ENCODE measurements around the gene ANKRD30A.
"Not testable (repeated sequence)": the region's sequence is repeated elsewhere in the genome, so short reads cannot be mapped to it uniquely, and the experiment has no call there.

Gene ANKRD30A, protein sequence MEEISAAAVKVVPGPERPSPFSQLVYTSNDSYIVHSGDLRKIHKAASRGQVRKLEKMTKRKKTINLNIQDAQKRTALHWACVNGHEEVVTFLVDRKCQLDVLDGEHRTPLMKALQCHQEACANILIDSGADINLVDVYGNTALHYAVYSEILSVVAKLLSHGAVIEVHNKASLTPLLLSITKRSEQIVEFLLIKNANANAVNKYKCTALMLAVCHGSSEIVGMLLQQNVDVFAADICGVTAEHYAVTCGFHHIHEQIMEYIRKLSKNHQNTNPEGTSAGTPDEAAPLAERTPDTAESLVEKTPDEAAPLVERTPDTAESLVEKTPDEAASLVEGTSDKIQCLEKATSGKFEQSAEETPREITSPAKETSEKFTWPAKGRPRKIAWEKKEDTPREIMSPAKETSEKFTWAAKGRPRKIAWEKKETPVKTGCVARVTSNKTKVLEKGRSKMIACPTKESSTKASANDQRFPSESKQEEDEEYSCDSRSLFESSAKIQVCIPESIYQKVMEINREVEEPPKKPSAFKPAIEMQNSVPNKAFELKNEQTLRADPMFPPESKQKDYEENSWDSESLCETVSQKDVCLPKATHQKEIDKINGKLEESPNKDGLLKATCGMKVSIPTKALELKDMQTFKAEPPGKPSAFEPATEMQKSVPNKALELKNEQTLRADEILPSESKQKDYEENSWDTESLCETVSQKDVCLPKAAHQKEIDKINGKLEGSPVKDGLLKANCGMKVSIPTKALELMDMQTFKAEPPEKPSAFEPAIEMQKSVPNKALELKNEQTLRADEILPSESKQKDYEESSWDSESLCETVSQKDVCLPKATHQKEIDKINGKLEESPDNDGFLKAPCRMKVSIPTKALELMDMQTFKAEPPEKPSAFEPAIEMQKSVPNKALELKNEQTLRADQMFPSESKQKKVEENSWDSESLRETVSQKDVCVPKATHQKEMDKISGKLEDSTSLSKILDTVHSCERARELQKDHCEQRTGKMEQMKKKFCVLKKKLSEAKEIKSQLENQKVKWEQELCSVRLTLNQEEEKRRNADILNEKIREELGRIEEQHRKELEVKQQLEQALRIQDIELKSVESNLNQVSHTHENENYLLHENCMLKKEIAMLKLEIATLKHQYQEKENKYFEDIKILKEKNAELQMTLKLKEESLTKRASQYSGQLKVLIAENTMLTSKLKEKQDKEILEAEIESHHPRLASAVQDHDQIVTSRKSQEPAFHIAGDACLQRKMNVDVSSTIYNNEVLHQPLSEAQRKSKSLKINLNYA (N-terminal part only)

DNA sequence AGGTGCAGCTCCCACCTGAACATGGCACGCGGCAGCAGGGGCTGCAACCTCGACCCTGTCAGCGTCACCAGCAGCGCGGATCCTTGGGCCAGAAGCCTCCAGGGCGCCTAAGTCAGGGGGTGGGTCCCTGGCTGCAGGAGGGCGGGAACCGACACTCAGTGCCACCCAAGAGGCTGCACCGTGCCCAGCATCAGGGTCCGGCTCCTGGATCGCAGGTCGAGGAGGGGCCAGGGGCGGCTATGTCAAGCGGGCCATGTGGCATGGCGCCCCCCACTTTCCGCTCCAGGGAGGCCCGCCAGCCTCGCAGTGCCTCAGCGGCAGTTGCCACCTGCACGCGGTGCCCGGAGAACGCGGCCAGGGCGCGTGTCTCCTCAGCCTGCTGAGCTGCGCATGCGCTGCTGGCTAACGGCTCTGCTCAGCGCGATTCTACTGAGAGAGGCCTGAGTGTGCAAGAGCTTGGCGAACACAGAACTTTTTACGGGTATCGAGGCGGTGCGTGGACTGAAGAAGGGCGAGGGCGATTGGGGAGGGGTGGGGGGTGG lies at the start of gene ANKRD30A:
ANKRD30A (plus strand) TSS at position 408 of the 542 bp plus-strand sequence. CDS start 190 bp downstream, outside the sequence.
- H3K9ac ChIP-seq (ENCODE audit: low read length), result no peak within 1 kb of the TSS
- H3K27me3 ChIP-seq (ENCODE audit: control insufficient read depth, insufficient read depth, low read length), result no peaks in the 10 kb centered on the region
- H3K36me3 ChIP-seq (ENCODE audit: control insufficient read depth, insufficient read depth, low read length), result no peaks in the 10 kb centered on the region
- no peak within 1 kb of the TSS for H3K4me3 ChIP-seq (ENCODE audit: low read length)
- H3K9me3 ChIP-seq (ENCODE audit: control insufficient read depth, low read length), result no peaks in the 10 kb centered on the region
- H3K4me1 ChIP-seq (ENCODE audit: control insufficient read depth, insufficient read depth, low read length), result no peaks in the 10 kb centered on the region

DNA sequence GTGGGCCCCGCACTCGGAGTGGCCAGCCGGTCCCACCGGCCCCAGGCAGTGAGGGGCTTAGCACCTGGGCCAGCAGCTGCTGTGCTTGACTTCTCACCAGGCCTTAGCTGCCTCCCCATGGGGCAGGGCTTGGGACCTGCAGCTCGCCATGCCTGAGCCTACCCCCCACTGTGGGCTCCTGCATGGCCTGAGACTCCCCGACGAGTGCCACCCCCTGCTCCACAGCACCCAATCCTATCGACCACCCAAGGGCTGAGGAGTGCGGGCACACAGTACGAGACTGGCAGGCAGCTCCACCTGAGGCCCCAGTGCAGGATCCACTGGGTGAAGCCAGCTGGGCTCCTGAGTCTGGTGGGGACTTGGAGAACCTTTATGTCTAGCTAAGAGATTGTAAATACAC lies 49.3 kb upstream of the ANKRD30A start:
- H3K9me3 ChIP-seq (ENCODE audit: control insufficient read depth, low read length); H3K4me1 ChIP-seq (ENCODE audit: control insufficient read depth, insufficient read depth, low read length); H3K4me3 ChIP-seq (ENCODE audit: low read length); H3K27me3 ChIP-seq (ENCODE audit: control insufficient read depth, insufficient read depth, low read length); H3K36me3 ChIP-seq (ENCODE audit: control insufficient read depth, insufficient read depth, low read length); H3K9ac ChIP-seq (ENCODE audit: low read length): not testable (repeated sequence)

DNA sequence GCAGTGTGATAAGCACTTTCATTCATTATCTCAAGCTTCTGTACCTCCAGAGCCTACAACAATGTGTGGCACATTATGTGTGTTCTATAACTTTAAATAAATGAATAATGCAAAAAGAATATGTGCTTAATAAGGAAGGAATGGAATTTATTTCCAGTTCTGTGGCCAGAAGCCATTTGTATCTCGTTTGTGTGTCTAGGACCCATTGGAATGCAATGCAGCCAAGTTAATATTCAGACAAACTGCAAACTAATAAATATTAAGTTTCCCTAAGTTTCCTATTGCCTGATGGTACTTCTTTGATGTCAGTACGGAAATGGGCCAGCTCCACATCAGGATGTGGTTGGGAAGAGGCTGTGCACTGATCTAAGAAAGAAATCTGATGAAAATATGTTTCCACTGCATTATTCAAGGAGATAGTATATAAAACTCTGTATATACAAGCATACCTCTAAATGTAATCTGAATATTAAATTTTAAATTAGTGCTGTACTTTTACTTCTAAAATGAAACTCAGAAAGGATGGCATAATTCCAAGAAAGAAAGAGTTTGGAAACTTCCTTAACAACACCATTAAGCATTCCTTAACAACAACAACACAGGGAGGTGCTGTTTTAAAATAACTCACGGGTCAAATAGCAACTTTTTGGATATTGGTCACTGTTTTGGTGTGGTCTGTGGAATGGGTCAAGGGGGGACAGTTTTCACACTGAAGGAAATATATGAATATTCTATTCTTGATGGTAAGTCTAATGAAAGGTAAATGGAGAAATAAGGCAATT lies 29.4 kb upstream of the ANKRD30A start:
- H3K4me3 ChIP-seq (ENCODE audit: low read length), result no peak overlapping the region
- H3K4me1 ChIP-seq (ENCODE audit: control insufficient read depth, insufficient read depth, low read length), result no peaks in the 10 kb centered on the region
- no peaks in the 10 kb centered on the region for H3K27me3 ChIP-seq (ENCODE audit: control insufficient read depth, insufficient read depth, low read length)
- no peaks in the 10 kb centered on the region for H3K36me3 ChIP-seq (ENCODE audit: control insufficient read depth, insufficient read depth, low read length)
- H3K9me3 ChIP-seq (ENCODE audit: control insufficient read depth, low read length), result no peaks in the 10 kb centered on the region
- H3K9ac ChIP-seq (ENCODE audit: low read length), result no peak overlapping the region

DNA sequence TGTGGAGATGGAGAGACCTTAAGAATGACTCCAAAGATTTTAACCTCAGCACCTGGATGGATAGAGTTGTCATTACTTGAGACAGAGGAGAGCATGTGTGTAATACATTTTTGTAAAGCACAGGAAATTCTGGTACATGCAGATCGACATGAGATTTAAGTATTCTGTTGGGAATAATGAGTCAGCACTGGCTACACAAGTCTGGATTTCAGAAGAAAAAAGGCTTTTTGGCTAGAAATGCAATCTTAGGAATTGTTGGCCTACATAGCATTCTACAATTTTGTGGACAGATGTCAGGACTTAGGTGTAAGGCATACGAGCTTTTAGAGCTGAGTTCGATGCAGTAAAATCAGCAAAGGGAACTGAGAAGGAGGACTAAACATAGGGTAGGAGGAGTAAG lies 24.1 kb upstream of the ANKRD30A start:
- Histone ChIP-seq H3K4me3 (ENCODE audit: low read length) (no peak overlapping the region), H3K27me3 (ENCODE audit: control insufficient read depth, insufficient read depth, low read length) (no peaks in the 10 kb centered on the region), H3K9ac (ENCODE audit: low read length) (no peak overlapping the region), H3K4me1 (ENCODE audit: control insufficient read depth, insufficient read depth, low read length) (no peaks in the 10 kb centered on the region), H3K9me3 (ENCODE audit: control insufficient read depth, low read length) (no peaks in the 10 kb centered on the region), H3K36me3 (ENCODE audit: control insufficient read depth, insufficient read depth, low read length) (no peaks in the 10 kb centered on the region)

DNA sequence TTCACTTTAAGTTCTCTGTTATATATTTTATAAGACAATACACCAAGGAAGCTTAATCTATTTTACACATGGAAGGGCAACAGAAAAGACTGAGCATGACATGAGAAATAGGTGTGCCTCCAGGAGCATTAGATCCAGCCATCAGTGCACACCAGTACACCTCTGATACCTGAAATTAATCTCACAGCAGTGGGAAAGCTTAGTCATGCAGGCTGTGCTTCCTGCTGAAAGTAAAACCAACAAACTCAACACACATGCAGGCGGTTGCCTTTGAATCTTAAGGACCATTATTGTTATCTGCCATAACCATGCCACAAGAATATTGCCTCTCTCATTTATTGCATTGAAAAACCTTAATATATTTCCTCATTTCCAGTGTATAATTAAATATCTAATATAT lies 16.4 kb upstream of the ANKRD30A start:
- H3K9ac ChIP-seq (ENCODE audit: low read length), result no peak overlapping the region
- no peaks in the 10 kb centered on the region for H3K9me3 ChIP-seq (ENCODE audit: control insufficient read depth, low read length)
- H3K4me1 ChIP-seq (ENCODE audit: control insufficient read depth, insufficient read depth, low read length), result no peaks in the 10 kb centered on the region
- H3K36me3 ChIP-seq (ENCODE audit: control insufficient read depth, insufficient read depth, low read length), result no peaks in the 10 kb centered on the region
- H3K27me3 ChIP-seq (ENCODE audit: control insufficient read depth, insufficient read depth, low read length), result no peaks in the 10 kb centered on the region
- no peak overlapping the region for H3K4me3 ChIP-seq (ENCODE audit: low read length)

DNA sequence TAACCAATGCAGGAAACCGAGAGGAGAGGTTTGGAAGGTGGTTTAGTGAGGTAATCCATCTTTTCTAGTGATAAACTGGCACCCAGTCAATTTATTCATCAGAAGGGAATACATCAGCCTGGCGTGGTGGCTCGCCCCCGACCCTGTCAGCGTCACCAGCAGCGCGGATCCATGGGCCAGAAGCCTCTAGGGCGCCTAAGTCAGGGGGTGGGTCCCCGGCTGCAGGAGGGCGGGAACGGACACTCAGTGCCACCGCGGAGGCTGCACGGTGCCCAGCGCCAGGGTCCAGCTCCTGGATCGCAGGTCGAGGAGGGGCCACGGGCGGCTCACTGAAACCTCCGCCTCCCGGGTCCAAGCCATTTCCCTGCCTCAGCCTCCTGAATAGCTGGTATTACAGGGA lies 866 bp upstream of the ANKRD30A start:
- no peaks in the 10 kb centered on the region for H3K36me3 ChIP-seq (ENCODE audit: control insufficient read depth, insufficient read depth, low read length)
- H3K4me3 ChIP-seq (ENCODE audit: low read length), result no peak overlapping the region
- no peaks in the 10 kb centered on the region for H3K9me3 ChIP-seq (ENCODE audit: control insufficient read depth, low read length)
- H3K4me1 ChIP-seq (ENCODE audit: control insufficient read depth, insufficient read depth, low read length), result no peaks in the 10 kb centered on the region
- no peak overlapping the region for H3K9ac ChIP-seq (ENCODE audit: low read length)
- H3K27me3 ChIP-seq (ENCODE audit: control insufficient read depth, insufficient read depth, low read length), result no peaks in the 10 kb centered on the region

DNA sequence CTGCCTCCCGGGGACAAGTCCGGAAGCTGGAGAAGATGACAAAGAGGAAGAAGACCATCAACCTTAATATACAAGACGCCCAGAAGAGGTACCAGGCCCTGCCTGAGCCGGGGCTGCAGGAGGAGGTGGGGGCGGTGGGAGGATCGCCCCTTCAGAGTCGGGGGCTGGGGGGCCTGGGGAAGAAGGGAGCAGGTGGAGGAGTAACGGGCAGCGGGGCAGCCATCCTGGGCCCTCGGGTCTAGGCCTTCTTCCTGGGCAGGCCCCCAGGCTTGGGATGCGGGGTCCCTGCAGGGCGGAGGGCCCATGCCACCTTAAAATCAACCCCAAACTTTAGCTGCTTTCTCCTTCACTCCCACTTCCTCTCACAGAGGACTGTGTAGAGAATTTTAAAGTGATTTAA lies 523 bp downstream of the ANKRD30A start:
- Histone ChIP-seq H3K9ac (ENCODE audit: low read length) (no peak overlapping the region), H3K27me3 (ENCODE audit: control insufficient read depth, insufficient read depth, low read length) (no peaks in the 10 kb centered on the region), H3K4me3 (ENCODE audit: low read length) (no peak overlapping the region), H3K9me3 (ENCODE audit: control insufficient read depth, low read length) (no peaks in the 10 kb centered on the region), H3K36me3 (ENCODE audit: control insufficient read depth, insufficient read depth, low read length) (no peaks in the 10 kb centered on the region), H3K4me1 (ENCODE audit: control insufficient read depth, insufficient read depth, low read length) (no peaks in the 10 kb centered on the region)

DNA sequence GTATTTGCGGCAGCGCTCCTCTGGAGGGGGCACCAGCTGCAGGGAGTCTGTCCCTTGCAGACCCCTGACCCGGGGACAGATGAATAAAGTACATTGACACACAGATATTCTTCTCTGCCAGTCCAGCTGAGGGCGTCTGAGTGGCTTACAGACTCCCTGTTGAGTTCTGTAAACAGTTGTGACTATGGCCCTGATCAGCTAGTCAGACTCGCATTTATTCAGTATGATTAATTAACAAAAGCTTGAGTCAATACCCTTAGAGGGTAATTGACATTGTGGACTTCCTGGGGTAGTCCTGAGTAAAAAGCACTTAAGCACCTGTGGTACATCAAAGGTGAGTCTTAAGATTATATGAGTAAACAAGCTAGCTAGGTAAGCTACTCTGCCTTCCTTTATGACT lies 21.0 kb downstream of the ANKRD30A start:
- no peak overlapping the region for H3K4me3 ChIP-seq (ENCODE audit: low read length)
- no peaks in the 10 kb centered on the region for H3K36me3 ChIP-seq (ENCODE audit: control insufficient read depth, insufficient read depth, low read length)
- H3K27me3 ChIP-seq (ENCODE audit: control insufficient read depth, insufficient read depth, low read length), result no peaks in the 10 kb centered on the region
- H3K9me3 ChIP-seq (ENCODE audit: control insufficient read depth, low read length), result no peaks in the 10 kb centered on the region
- H3K9ac ChIP-seq (ENCODE audit: low read length), result no peak overlapping the region
- no peaks in the 10 kb centered on the region for H3K4me1 ChIP-seq (ENCODE audit: control insufficient read depth, insufficient read depth, low read length)

DNA sequence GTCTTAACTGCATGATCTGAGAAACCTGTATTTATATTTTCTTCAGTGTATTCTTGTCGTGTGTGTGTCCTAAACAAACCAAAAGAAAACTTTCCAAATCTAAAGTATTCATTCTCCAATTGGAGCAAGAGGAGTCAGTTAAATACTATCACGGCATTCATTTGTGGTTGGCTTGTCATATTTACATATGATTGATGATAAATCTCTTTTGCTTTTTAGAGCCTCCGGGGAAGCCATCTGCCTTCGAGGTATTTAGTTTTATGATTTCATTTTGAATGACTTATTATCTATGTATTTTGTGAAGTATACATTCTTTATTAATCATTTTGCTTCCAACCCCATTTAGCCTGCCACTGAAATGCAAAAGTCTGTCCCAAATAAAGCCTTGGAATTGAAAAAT lies 37.0 kb downstream of the ANKRD30A start:
- not testable (repeated sequence) for H3K36me3 ChIP-seq (ENCODE audit: control insufficient read depth, insufficient read depth, low read length); H3K9me3 ChIP-seq (ENCODE audit: control insufficient read depth, low read length); H3K4me3 ChIP-seq (ENCODE audit: low read length); H3K9ac ChIP-seq (ENCODE audit: low read length); H3K27me3 ChIP-seq (ENCODE audit: control insufficient read depth, insufficient read depth, low read length); H3K4me1 ChIP-seq (ENCODE audit: control insufficient read depth, insufficient read depth, low read length)

DNA sequence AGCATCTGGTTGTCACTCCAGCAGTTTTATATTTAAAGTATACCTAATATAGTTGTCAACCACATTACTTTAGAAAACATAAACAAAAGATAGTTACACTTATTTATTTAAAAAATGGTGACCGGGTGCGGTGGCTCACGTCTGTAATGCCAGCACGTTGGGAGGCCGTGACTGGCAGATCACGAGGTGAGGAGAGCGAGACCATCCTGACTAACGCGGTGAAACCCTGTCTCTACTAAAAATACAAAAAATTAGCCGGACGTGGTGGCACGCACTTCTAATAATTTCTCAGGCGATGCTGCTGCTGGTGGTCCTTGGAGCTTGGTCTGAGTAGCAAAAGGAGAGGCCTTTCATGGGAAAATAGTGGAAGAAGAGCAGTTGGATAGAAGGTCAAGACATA lies 46.5 kb downstream of the ANKRD30A start:
- not testable (repeated sequence) for H3K36me3 ChIP-seq (ENCODE audit: control insufficient read depth, insufficient read depth, low read length); H3K4me1 ChIP-seq (ENCODE audit: control insufficient read depth, insufficient read depth, low read length); H3K27me3 ChIP-seq (ENCODE audit: control insufficient read depth, insufficient read depth, low read length); H3K9ac ChIP-seq (ENCODE audit: low read length); H3K4me3 ChIP-seq (ENCODE audit: low read length); H3K9me3 ChIP-seq (ENCODE audit: control insufficient read depth, low read length)

DNA sequence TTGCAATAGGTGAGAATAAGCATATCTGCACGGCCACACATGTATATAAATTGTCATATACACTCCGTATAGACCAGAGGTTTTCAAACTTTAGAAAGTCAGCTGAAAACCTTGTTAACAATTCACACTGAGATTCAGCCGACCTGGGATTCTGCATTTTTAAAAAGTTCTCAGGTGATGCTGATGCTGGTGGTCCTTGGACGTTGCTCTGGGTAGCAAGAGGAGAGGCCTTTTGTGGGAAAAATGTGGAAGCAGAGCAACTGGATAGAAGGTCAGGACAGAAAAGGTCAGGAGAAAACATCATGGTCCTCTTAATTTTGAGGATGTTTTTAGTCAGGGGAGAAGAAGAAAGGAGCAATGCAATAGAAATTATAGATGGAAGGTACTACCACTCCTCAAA lies 52.9 kb downstream of the ANKRD30A start:
- H3K9me3 ChIP-seq (ENCODE audit: control insufficient read depth, low read length); H3K4me3 ChIP-seq (ENCODE audit: low read length); H3K4me1 ChIP-seq (ENCODE audit: control insufficient read depth, insufficient read depth, low read length); H3K36me3 ChIP-seq (ENCODE audit: control insufficient read depth, insufficient read depth, low read length); H3K9ac ChIP-seq (ENCODE audit: low read length); H3K27me3 ChIP-seq (ENCODE audit: control insufficient read depth, insufficient read depth, low read length): not testable (repeated sequence)

All from mucosa of stomach (tissue), 1 donor.